ENCODE measurements around the gene SLC25A17. TPM values are rescaled to one million over a fixed set of nuclear protein-coding genes. Genes with fewer than 3 reads are reported as not detected.
"Not testable (repeated sequence)": the region's sequence is repeated elsewhere in the genome, so short reads cannot be mapped to it uniquely, and the experiment has no call there.

Gene SLC25A17
- total RNA-seq, 4 donors from 2014 or later, result 5.8 to 9.6 (median 8.4) TPM

GRCh38 chr22:40834619-40835018, 15.5 kb upstream of the SLC25A17 start:
- intact Hi-C loops (cut with DNase I), result loop anchor here (10.0 kb wide), 1 partner anchor 330 kb away; no protein-coding TSS in a partner anchor
- peaks cover 46 to 97% (median 87%) of the 10 kb centered on the region in 4 donors for H3K36me3 ChIP-seq
- no peak for TF ChIP-seq CTCF (IDR thresholded peaks at IDR 0.05)
- no peak for TF ChIP-seq EP300 (IDR thresholded peaks at IDR 0.05)
- TF ChIP-seq POLR2AphosphoS5 (IDR thresholded peaks at IDR 0.05), result no peak
- no peak for TF ChIP-seq POLR2A (IDR thresholded peaks at IDR 0.05; ENCODE audit: low read depth)
- H3K4me1 ChIP-seq, result no peaks in the 10 kb centered on the region
- no peak for DNase-seq (ENCODE audit: extremely low spot score)
- H3K9me3 ChIP-seq, result no peaks in the 10 kb centered on the region
- no peak overlapping the region for H3K4me3 ChIP-seq
- no peaks in the 10 kb centered on the region for H3K27me3 ChIP-seq
- no peak overlapping the region for H3K27ac ChIP-seq (replicated peaks in 1 of 4)
- 98% methylated on average over 3 of the region's 3 CpGs for WGBS

GRCh38 chr22:40829131-40829530, 10.0 kb upstream of the SLC25A17 start:
- Histone ChIP-seq H3K27me3 (no peaks in the 10 kb centered on the region), H3K4me1 (peaks cover 0 to 6% (median 0%) of the 10 kb centered on the region in 4 donors), H3K36me3 (peaks cover 57 to 99% (median 87%) of the 10 kb centered on the region in 4 donors), H3K27ac (replicated peaks in 1 of 4) (no peak overlapping the region), H3K9me3 (no peaks in the 10 kb centered on the region), H3K4me3 (no peak overlapping the region)
- no peak for DNase-seq (ENCODE audit: extremely low spot score)
- no peak for TF ChIP-seq POLR2A (IDR thresholded peaks at IDR 0.05; ENCODE audit: low read depth)
- 79% methylated on average over 6 of the region's 6 CpGs for WGBS
- intact Hi-C loops (cut with DNase I), result no loop called here

GRCh38 chr22:40826984-40827741, 8.0 kb upstream of the SLC25A17 start:
- DNase-seq (ENCODE audit: extremely low spot score), result no peak
- no peaks in the 10 kb centered on the region for H3K9me3 ChIP-seq
- intact Hi-C loops (cut with DNase I), result no loop called here
- no peak overlapping the region for H3K27ac ChIP-seq (replicated peaks in 1 of 4)
- H3K27me3 ChIP-seq, result no peaks in the 10 kb centered on the region
- no peak overlapping the region for H3K4me3 ChIP-seq
- H3K4me1 ChIP-seq, result peaks cover 0 to 6% (median 0%) of the 10 kb centered on the region in 4 donors
- H3K36me3 ChIP-seq, result peaks cover 47 to 99% (median 78%) of the 10 kb centered on the region in 4 donors
- WGBS, result 83% methylated on average over 7 of the region's 7 CpGs
- TF ChIP-seq EP300 (IDR thresholded peaks at IDR 0.05) (no peak), POLR2A (IDR thresholded peaks at IDR 0.05; ENCODE audit: low read depth) (no peak), POLR2AphosphoS5 (IDR thresholded peaks at IDR 0.05) (no peak), CTCF (IDR thresholded peaks at IDR 0.05) (no peak)

- H3K4me3 ChIP-seq; intact Hi-C loops (cut with DNase I); H3K9me3 ChIP-seq; DNase-seq (ENCODE audit: extremely low spot score); H3K4me1 ChIP-seq; H3K27ac ChIP-seq (replicated peaks in 1 of 4); H3K27me3 ChIP-seq: not testable (repeated sequence)
- WGBS, result 90% methylated on average over 1 of the region's 2 CpGs
- H3K36me3 ChIP-seq, result peaks cover 40 to 91% (median 69%) of the 10 kb centered on the region in 4 donors
Measured at GRCh38 chr22:40826292-40826691, 7.1 kb upstream of the SLC25A17 start.

GRCh38 chr22:40823426-40823825, 4.3 kb upstream of the SLC25A17 start:
- no peak for DNase-seq (ENCODE audit: extremely low spot score)
- Histone ChIP-seq H3K36me3 (peaks cover 18 to 63% (median 42%) of the 10 kb centered on the region in 4 donors), H3K27ac (replicated peaks in 1 of 4) (no peak overlapping the region), H3K27me3 (no peaks in the 10 kb centered on the region), H3K9me3 (no peaks in the 10 kb centered on the region), H3K4me1 (peaks cover 8 to 21% (median 11%) of the 10 kb centered on the region in 4 donors), H3K4me3 (no peak overlapping the region)
- intact Hi-C loops (cut with DNase I), result no loop called here
- TF ChIP-seq CTCF (IDR thresholded peaks at IDR 0.05) (no peak), POLR2A (IDR thresholded peaks at IDR 0.05; ENCODE audit: low read depth) (no peak), POLR2AphosphoS5 (IDR thresholded peaks at IDR 0.05) (no peak), EP300 (IDR thresholded peaks at IDR 0.05) (no peak)
- WGBS, result 87% methylated on average over 1 of the region's 1 CpG

All from esophagus muscularis mucosa (tissue), 4 donors.